IMR-90 (cell line): ENCODE data around the gene TTC23. TPM values are rescaled to one million over a fixed set of nuclear protein-coding genes. Genes with fewer than 3 reads are reported as not detected.

ENCODE experiments used
- ATAC-seq: fragments of 200-7000 bp; cut with Tn5 transposase; 2 replicates; pipeline ENCODE4 v1.9.1; 2020; ENCODE audit warnings: low read depth, mild to moderate bottlenecking, moderate library complexity
- BruUV-seq: library from RNA; stranded (reverse); fragments of 400-500 nt; replicated peaks from 2 replicates; lab custom pipeline; 2021; lab: Mats Ljungman, UMichigan
- CTCF ChIA-PET: fragments of 300-600 bp; formaldehyde crosslinking; extraction: SDS; loops from one replicate; lab custom pipeline; 2021; ENCODE audit warnings: antibody characterized with exemption; lab: Yijun Ruan, JAX
- POLR2A ChIA-PET: fragments of 300-600 bp; sonication (Branson Sonifier 250); formaldehyde crosslinking; loops from one replicate; lab custom pipeline; 2022; ENCODE audit warnings: antibody characterized with exemption; ENCODE audit not compliant: unreplicated experiment; lab: Charles Lee
- DNase-seq: peaks from one replicate; pipeline ENCODE4 v3.0.0; 2013
- H2AFZ ChIP-seq: replicated peaks from 2 replicates; pipeline ENCODE3; 2013; ENCODE audit warnings: low read length, mild to moderate bottlenecking; ENCODE audit not compliant: poor library complexity
- H2AK5ac ChIP-seq: 2 replicates; pipeline ENCODE4 v1.6.1; 2013; ENCODE audit warnings: low read depth, low read length, inconsistent platforms
- H2AK9ac ChIP-seq: replicated peaks from 2 replicates; pipeline ENCODE3; 2013; ENCODE audit warnings: mild to moderate bottlenecking, low read depth, low read length, moderate library complexity; ENCODE audit not compliant: poor library complexity
- H2BK120ac ChIP-seq: 2 replicates; pipeline ENCODE4 v1.6.1; 2013; ENCODE audit warnings: low read depth, low read length, inconsistent platforms
- H2BK15ac ChIP-seq: 3 replicates; pipeline ENCODE4 v1.6.1; 2013; ENCODE audit warnings: low read depth, low read length, inconsistent platforms
- H2BK20ac ChIP-seq: 2 replicates; pipeline ENCODE4 v1.6.1; 2013; ENCODE audit warnings: low read depth, mild to moderate bottlenecking, inconsistent platforms, low read length, moderate library complexity
- H2BK5ac ChIP-seq: 2 replicates; pipeline ENCODE4 v1.6.1; 2013; ENCODE audit warnings: mild to moderate bottlenecking, low read depth, low read length, inconsistent platforms; ENCODE audit not compliant: poor library complexity, severe bottlenecking
- H3K14ac ChIP-seq: replicated peaks from 2 replicates; pipeline ENCODE4 v1.6.1; 2013; ENCODE audit warnings: low read depth, low read length, inconsistent platforms
- H3K18ac ChIP-seq: 2 replicates; pipeline ENCODE4 v1.6.1; 2013; ENCODE audit warnings: low read depth, low read length, control low read depth
- H3K23ac ChIP-seq: 2 replicates; pipeline ENCODE4 v1.6.1; 2013; ENCODE audit warnings: low read depth, low read length, inconsistent platforms
- H3K27ac ChIP-seq: 2 replicates; pipeline ENCODE4 v1.5.1; 2013; ENCODE audit warnings: mild to moderate bottlenecking, control low read depth, low read length; ENCODE audit not compliant: insufficient read depth
- H3K27me3 ChIP-seq: 2 replicates; pipeline ENCODE4 v1.6.1; 2013; ENCODE audit warnings: low read length; ENCODE audit not compliant: control insufficient read depth, insufficient read depth
- H3K36me3 ChIP-seq: 2 replicates; pipeline ENCODE4 v1.6.1; 2013; ENCODE audit warnings: low read length, mixed read lengths; ENCODE audit not compliant: control insufficient read depth, insufficient read depth
- H3K4ac ChIP-seq: 2 replicates; pipeline ENCODE4 v1.6.1; 2013; ENCODE audit warnings: low read depth, low read length, inconsistent platforms
- H3K4me1 ChIP-seq: 2 replicates; pipeline ENCODE4 v1.6.1; 2013; ENCODE audit warnings: low read length, mixed read lengths; ENCODE audit not compliant: control insufficient read depth, insufficient read depth
- H3K4me2 ChIP-seq: 2 replicates; pipeline ENCODE4 v1.6.1; 2013; ENCODE audit warnings: low read depth, mild to moderate bottlenecking, control low read depth, low read length, moderate library complexity
- H3K4me3 ChIP-seq: 2 replicates; pipeline ENCODE4 v1.5.1; 2013; ENCODE audit warnings: low read depth, mild to moderate bottlenecking, control low read depth, low read length, moderate library complexity; ENCODE audit not compliant: insufficient read depth
- H3K56ac ChIP-seq: 2 replicates; pipeline ENCODE4 v1.6.1; 2013; ENCODE audit warnings: low read length, inconsistent platforms; ENCODE audit not compliant: insufficient read depth; ENCODE audit errors: extremely low read depth
- H3K79me1 ChIP-seq, 2 experiments: 2 replicates each; pipeline ENCODE4 v1.6.1; 2013; ENCODE audit warnings: low read length in 2 of 2, inconsistent platforms in 1 of 2, low read depth in 1 of 2
- H3K9ac ChIP-seq: 2 replicates; pipeline ENCODE4 v1.6.1; 2013; ENCODE audit warnings: low read depth, low read length, control low read depth
- H3K9me1 ChIP-seq: 2 replicates; pipeline ENCODE4 v1.6.1; 2013; ENCODE audit warnings: low read length, inconsistent platforms; ENCODE audit not compliant: insufficient read depth
- H3K9me3 ChIP-seq: 2 replicates; pipeline ENCODE4 v1.6.1; 2013; ENCODE audit warnings: low read length; ENCODE audit not compliant: control insufficient read depth, insufficient read depth
- H4K20me1 ChIP-seq: 2 replicates; pipeline ENCODE4 v1.6.1; 2013; ENCODE audit warnings: low read length, inconsistent platforms; ENCODE audit not compliant: insufficient read depth
- H4K5ac ChIP-seq: 2 replicates; pipeline ENCODE4 v1.6.1; 2013; ENCODE audit warnings: mild to moderate bottlenecking, low read depth, low read length, control low read depth
- H4K8ac ChIP-seq, 2 experiments: 2 replicates each; pipeline ENCODE4 v1.6.1; 2013; ENCODE audit warnings: low read depth in 2 of 2, low read length in 2 of 2, control low read depth in 1 of 2, inconsistent platforms in 1 of 2
- H4K91ac ChIP-seq: 2 replicates; pipeline ENCODE4 v1.6.1; 2013; ENCODE audit warnings: low read depth, low read length, inconsistent platforms; ENCODE audit not compliant: insufficient read depth
- CEBPB ChIP-seq: IDR thresholded peaks from 2 replicates; pipeline ENCODE4 v1.6.1; 2012; ENCODE audit warnings: low read depth, low read length, improper control_type of control experiment
- MAFK ChIP-seq: IDR thresholded peaks from 2 replicates; pipeline ENCODE4 v1.6.1; 2012; ENCODE audit warnings: low read depth, low read length, improper control_type of control experiment
- NFE2L2 ChIP-seq: fragments of 150-350 bp; IDR thresholded peaks from 2 replicates; pipeline ENCODE4 v1.6.1; 2016; ENCODE audit warnings: low read depth, mild to moderate bottlenecking, low read length
- RAD21 ChIP-seq: IDR thresholded peaks from 2 replicates; pipeline ENCODE4 v1.6.1; 2012; ENCODE audit warnings: low read length, improper control_type of control experiment
- RFX5 ChIP-seq: IDR thresholded peaks from 2 replicates; pipeline ENCODE4 v1.8.0; 2012; ENCODE audit warnings: low read depth, mild to moderate bottlenecking, low read length, moderate library complexity
- WGBS, 2 experiments: methylation state at CpG; one replicate each; pipeline versions ENCODE4 v1.1.5 to v1.1.7; 2013; ENCODE audit warnings: missing lambda C conversion rate in 2 of 2; ENCODE audit not compliant: insufficient read length in 1 of 2; ENCODE audit errors: extremely low coverage in 2 of 2; 5-methylcytosine and 5-hydroxymethylcytosine counted together
- dilution Hi-C: fragments of 300-500 bp; cut with HindIII; formaldehyde crosslinking; loops from one replicate; pipeline ENCODE4 v1.14.3; 2018; ENCODE audit warnings: low sequenced_read_pairs; ENCODE audit not compliant: unreplicated experiment
- in situ Hi-C: fragments of 300-500 bp; cut with MboI; formaldehyde crosslinking; loops from 3 replicates; pipeline ENCODE4 v1.14.3; 2019; ENCODE audit warnings: low sequenced_read_pairs, inconsistent platforms, mixed read lengths
- intact Hi-C: fragments of 100-400 bp; cut with micrococcal nuclease; formaldehyde crosslinking; loops from 2 replicates; pipeline ENCODE4 v1.10.0; 2022
- polyA plus RNA-seq, 3 experiments: library from polyadenylated mRNA; depleted of rRNA; stranded (reverse); fragments of >200 nt; gene quantifications; 2 replicates each; pipeline ENCODE4 v1.2.3, GENCODE V29; 2012; ENCODE audit warnings: low replicate concordance in 1 of 3
- total RNA-seq: library from RNA; depleted of rRNA; stranded (reverse); fragments of >200 nt; gene quantifications from 2 replicates; pipeline ENCODE4 v1.2.3, GENCODE V29; 2012

The TTC23 gene
- total and polyA plus RNA-seq, 2 of the 4 experiments (the other 2 are of a cell fraction) = 7.8 to 29.8 TPM

- H3K79me1 ChIP-seq = peaks cover 0 to 15% of the 10 kb centered on the region in 2 experiments; a peak in 2 of 4 replicates
These were observed 7.8 kb upstream of the TTC23 start for GRCh38 chr15:99257107-99257750.

More at GRCh38 chr15:99257107-99257750, 7.8 kb upstream of the TTC23 start:
- H4K8ac ChIP-seq = no peak overlapping the region
- no TSS peak for BruUV-seq
- no peak overlapping the region for H3K9ac ChIP-seq
- no peak overlapping the region for H4K5ac ChIP-seq
- no peak overlapping the region for H2BK20ac ChIP-seq
- POLR2A ChIA-PET = no interaction called here
- H4K91ac ChIP-seq = no peak overlapping the region
- H3K4me2 ChIP-seq = no peak overlapping the region
- no peak for ATAC-seq
- in situ Hi-C loops = loop anchor here (25.0 kb wide), 2 partner anchors 855 to 1330 kb away; no protein-coding TSS in a partner anchor
- H2AK5ac ChIP-seq = no peak overlapping the region
- no peak overlapping the region for H3K27ac ChIP-seq
- no peaks in the 10 kb centered on the region for H3K9me3 ChIP-seq
- H3K4me3 ChIP-seq = no peak overlapping the region
- no peak overlapping the region for H2BK15ac ChIP-seq
- no peak overlapping the region for H3K4ac ChIP-seq
- H3K4me1 ChIP-seq = peaks cover 3% of the 10 kb centered on the region; the same call in 1 of the 2 replicates
- CTCF ChIA-PET = no interaction called here
- TF ChIP-seq MAFK (peak; percentile 22; the same call in 1 of the 2 replicates), CEBPB (no peak), RFX5 (no peak), RAD21 (no peak), NFE2L2 (no peak; the same call in 1 of the 2 replicates)
- dilution Hi-C loops = no loop called here
- H3K56ac ChIP-seq = no peak overlapping the region
- DNase-seq = no peak
- no peaks in the 10 kb centered on the region for H3K27me3 ChIP-seq
- H3K36me3 ChIP-seq = no peaks in the 10 kb centered on the region
- H2BK120ac ChIP-seq = no peak overlapping the region
- no peak overlapping the region for H2AFZ ChIP-seq
- no peaks in the 10 kb centered on the region for H4K20me1 ChIP-seq
- H2AK9ac ChIP-seq = no peak overlapping the region
- intact Hi-C loops = no loop called here
- no CpG with 5 or more reads among the region's 12 CpGs for WGBS, 2 experiments
- H2BK5ac ChIP-seq = no peak overlapping the region
- no peak overlapping the region for H3K18ac ChIP-seq
- H3K14ac ChIP-seq = no peak overlapping the region
- H3K23ac ChIP-seq = no peak overlapping the region
- H3K9me1 ChIP-seq = no peaks in the 10 kb centered on the region
